ENCODE data around the gene ADAM30. TPM values are rescaled to one million over a fixed set of nuclear protein-coding genes. Genes with fewer than 3 reads are reported as not detected.
A peak's percentile ranks its signal among the peaks of the same experiment; 100 is the strongest.

The ADAM30 gene
- total RNA-seq, 2 experiments from 2014 or later: not detected

- H3K27ac Mint-ChIP-seq: no peak overlapping the region
- intact Hi-C loops (cut with micrococcal nuclease): no loop called here
- CTCF ChIA-PET: interaction anchor here (0.7 kb wide), 1 partner anchor 51 kb away, joined by 3 read pairs; no protein-coding TSS in a partner anchor
- no peak for DNase-seq
- no peak overlapping the region for H3K4me3 Mint-ChIP-seq
- H3K27me3 Mint-ChIP-seq (ENCODE audit: low read depth): no peaks in the 10 kb centered on the region
- no peaks in the 10 kb centered on the region for H3K9me3 Mint-ChIP-seq
- H3K36me3 Mint-ChIP-seq (ENCODE audit: low read depth): peaks cover 45% of the 10 kb centered on the region
- H3K4me1 Mint-ChIP-seq (ENCODE audit: low read depth): no peaks in the 10 kb centered on the region
These were observed 24.0 kb upstream of the ADAM30 start for GRCh38 chr1:119920104-119920968.

GRCh38 chr1:119919241-119919640 is 22.9 kb upstream of the ADAM30 start:
- Mint-ChIP-seq H3K4me3 (no peak overlapping the region), H3K27me3 (ENCODE audit: low read depth) (no peaks in the 10 kb centered on the region), H3K36me3 (ENCODE audit: low read depth) (peaks cover 49% of the 10 kb centered on the region), H3K9me3 (no peaks in the 10 kb centered on the region), H3K27ac (no peak overlapping the region), H3K4me1 (ENCODE audit: low read depth) (no peaks in the 10 kb centered on the region)
- no peak for DNase-seq
- intact Hi-C loops (cut with micrococcal nuclease): no loop called here
- CTCF ChIA-PET: no interaction called here

GRCh38 chr1:119918301-119918700 is 22.0 kb upstream of the ADAM30 start:
- CTCF ChIA-PET: no interaction called here
- DNase-seq: no peak
- no peaks in the 10 kb centered on the region for H3K4me1 Mint-ChIP-seq (ENCODE audit: low read depth)
- H3K4me3 Mint-ChIP-seq: no peak overlapping the region
- intact Hi-C loops (cut with micrococcal nuclease): no loop called here
- no peaks in the 10 kb centered on the region for H3K27me3 Mint-ChIP-seq (ENCODE audit: low read depth)
- H3K36me3 Mint-ChIP-seq (ENCODE audit: low read depth): peaks cover 48% of the 10 kb centered on the region
- H3K9me3 Mint-ChIP-seq: no peaks in the 10 kb centered on the region
- H3K27ac Mint-ChIP-seq: no peak overlapping the region

- CTCF ChIA-PET: interaction anchor here (1.2 kb wide), 1 partner anchor 51 kb away, joined by 3 read pairs; no protein-coding TSS in a partner anchor
- H3K36me3 Mint-ChIP-seq (ENCODE audit: low read depth): peaks cover 47% of the 10 kb centered on the region
These were observed 21.2 kb upstream of the ADAM30 start for GRCh38 chr1:119917304-119918055.

GRCh38 chr1:119915517-119915916 is 19.2 kb upstream of the ADAM30 start:
- no peak for DNase-seq
- Mint-ChIP-seq H3K4me1 (ENCODE audit: low read depth) (no peaks in the 10 kb centered on the region), H3K27ac (no peak overlapping the region), H3K4me3 (no peak overlapping the region), H3K27me3 (ENCODE audit: low read depth) (no peaks in the 10 kb centered on the region), H3K36me3 (ENCODE audit: low read depth) (peaks cover 42% of the 10 kb centered on the region), H3K9me3 (no peaks in the 10 kb centered on the region)
- CTCF ChIA-PET: interaction anchor here (1.6 kb wide), 1 partner anchor 33 kb away, joined by 4 read pairs; no protein-coding TSS in a partner anchor
- intact Hi-C loops (cut with micrococcal nuclease): no loop called here

More at GRCh38 chr1:119917304-119918055, 21.2 kb upstream of the ADAM30 start:
- intact Hi-C loops (cut with micrococcal nuclease): no loop called here
- Mint-ChIP-seq H3K9me3 (no peaks in the 10 kb centered on the region), H3K27me3 (ENCODE audit: low read depth) (no peaks in the 10 kb centered on the region), H3K4me1 (ENCODE audit: low read depth) (no peaks in the 10 kb centered on the region), H3K27ac (peak overlapping the region; percentile 16), H3K4me3 (no peak overlapping the region)
- DNase-seq: no peak

- H3K4me1 Mint-ChIP-seq (ENCODE audit: low read depth): no peaks in the 10 kb centered on the region
- CTCF ChIA-PET: no interaction called here
- no peak overlapping the region for H3K27ac Mint-ChIP-seq
- DNase-seq: no peak
- H3K9me3 Mint-ChIP-seq: no peaks in the 10 kb centered on the region
- peaks cover 39% of the 10 kb centered on the region for H3K36me3 Mint-ChIP-seq (ENCODE audit: low read depth)
- intact Hi-C loops (cut with micrococcal nuclease): no loop called here
- no peak overlapping the region for H3K4me3 Mint-ChIP-seq
- H3K27me3 Mint-ChIP-seq (ENCODE audit: low read depth): no peaks in the 10 kb centered on the region
These were observed 17.8 kb upstream of the ADAM30 start for GRCh38 chr1:119914071-119914470.

GRCh38 chr1:119912963-119913362 is 16.6 kb upstream of the ADAM30 start:
- H3K36me3 Mint-ChIP-seq (ENCODE audit: low read depth): peaks cover 35% of the 10 kb centered on the region
- no peaks in the 10 kb centered on the region for H3K4me1 Mint-ChIP-seq (ENCODE audit: low read depth)
- no peaks in the 10 kb centered on the region for H3K27me3 Mint-ChIP-seq (ENCODE audit: low read depth)
- intact Hi-C loops (cut with micrococcal nuclease): no loop called here
- H3K4me3 Mint-ChIP-seq: no peak overlapping the region
- CTCF ChIA-PET: no interaction called here
- H3K9me3 Mint-ChIP-seq: no peaks in the 10 kb centered on the region
- H3K27ac Mint-ChIP-seq: no peak overlapping the region
- DNase-seq: no peak

- Mint-ChIP-seq H3K27ac (no peak overlapping the region), H3K9me3 (no peaks in the 10 kb centered on the region)
These were observed 15.5 kb upstream of the ADAM30 start for GRCh38 chr1:119911775-119912174.

GRCh38 chr1:119910618-119911017 is 14.3 kb upstream of the ADAM30 start:
- Mint-ChIP-seq H3K36me3 (ENCODE audit: low read depth) (peaks cover 19% of the 10 kb centered on the region), H3K27me3 (ENCODE audit: low read depth) (no peaks in the 10 kb centered on the region), H3K27ac (no peak overlapping the region), H3K4me1 (ENCODE audit: low read depth) (no peaks in the 10 kb centered on the region), H3K9me3 (no peaks in the 10 kb centered on the region), H3K4me3 (no peak overlapping the region)
- intact Hi-C loops (cut with micrococcal nuclease): no loop called here
- CTCF ChIA-PET: interaction anchor here (1.1 kb wide), 1 partner anchor 85 kb away, joined by 3 read pairs; no protein-coding TSS in a partner anchor
- no peak for DNase-seq

More at GRCh38 chr1:119911775-119912174, 15.5 kb upstream of the ADAM30 start:
- CTCF ChIA-PET: no interaction called here
- no peaks in the 10 kb centered on the region for H3K4me1 Mint-ChIP-seq (ENCODE audit: low read depth)
- no peak for DNase-seq
- no peaks in the 10 kb centered on the region for H3K27me3 Mint-ChIP-seq (ENCODE audit: low read depth)
- intact Hi-C loops (cut with micrococcal nuclease): no loop called here
- H3K4me3 Mint-ChIP-seq: no peak overlapping the region
- H3K36me3 Mint-ChIP-seq (ENCODE audit: low read depth): peaks cover 30% of the 10 kb centered on the region

- intact Hi-C loops (cut with micrococcal nuclease): no loop called here
- H3K36me3 Mint-ChIP-seq (ENCODE audit: low read depth): peaks cover 13% of the 10 kb centered on the region
- no peak for DNase-seq
- H3K9me3 Mint-ChIP-seq: no peaks in the 10 kb centered on the region
- CTCF ChIA-PET: interaction anchor here (1.0 to 1.1 kb wide), 2 partner anchors 85 to 166 kb away, joined by 3 read pairs; no protein-coding TSS in a partner anchor
- H3K4me1 Mint-ChIP-seq (ENCODE audit: low read depth): no peaks in the 10 kb centered on the region
- no peak overlapping the region for H3K27ac Mint-ChIP-seq
- no peak overlapping the region for H3K4me3 Mint-ChIP-seq
- no peaks in the 10 kb centered on the region for H3K27me3 Mint-ChIP-seq (ENCODE audit: low read depth)
These were observed 13.7 kb upstream of the ADAM30 start for GRCh38 chr1:119909890-119910596.

GRCh38 chr1:119908661-119909060 is 12.3 kb upstream of the ADAM30 start:
- H3K27me3 Mint-ChIP-seq (ENCODE audit: low read depth): peaks cover 5% of the 10 kb centered on the region
- peaks cover 2% of the 10 kb centered on the region for H3K9me3 Mint-ChIP-seq
- no peak overlapping the region for H3K27ac Mint-ChIP-seq
- H3K4me3 Mint-ChIP-seq: no peak overlapping the region
- CTCF ChIA-PET: no interaction called here
- no peaks in the 10 kb centered on the region for H3K4me1 Mint-ChIP-seq (ENCODE audit: low read depth)
- intact Hi-C loops (cut with micrococcal nuclease): no loop called here
- peaks cover 8% of the 10 kb centered on the region for H3K36me3 Mint-ChIP-seq (ENCODE audit: low read depth)
- no peak for DNase-seq
